ENCODE data around the gene RGL2. TPM values are rescaled to one million over a fixed set of nuclear protein-coding genes. Genes with fewer than 3 reads are reported as not detected.

RGL2 gene
- total and polyA plus RNA-seq, 2 of the 13 experiments (the other 11 are each of a cell fraction or from before 2014, with no cell fraction given) = 22.9 to 47.4 TPM

DNA sequence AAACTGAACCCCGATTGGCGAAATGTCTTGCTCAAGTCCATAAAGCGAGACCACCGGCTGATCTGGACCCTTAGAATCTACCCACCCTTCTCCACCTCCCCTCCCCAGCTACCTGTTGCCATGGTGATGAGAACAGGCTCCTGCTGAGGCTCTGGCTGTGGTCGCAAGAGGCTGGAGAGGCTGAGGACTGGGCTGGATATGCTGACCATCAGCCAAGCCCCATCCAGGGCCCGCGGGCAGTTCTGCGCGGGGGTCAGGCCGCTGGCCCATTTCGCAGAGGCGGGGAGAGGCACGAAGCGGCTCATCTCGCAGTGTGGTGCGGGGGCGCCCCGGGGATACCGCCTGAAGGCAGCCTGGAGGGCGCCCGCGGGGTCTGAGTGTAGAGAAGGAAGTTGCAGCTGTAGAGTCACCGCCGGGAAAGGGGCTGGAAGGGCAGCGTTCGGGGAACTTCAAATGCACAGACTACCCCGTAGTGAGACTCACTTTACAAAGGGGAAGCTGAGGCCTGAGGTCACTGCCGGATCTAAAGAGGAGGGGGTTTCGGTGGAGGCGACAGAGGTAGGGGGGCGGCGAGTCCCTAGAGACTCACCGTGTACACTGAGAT lies 14.5 kb upstream of the RGL2 start:
- peak; percentile 31 for ATAC-seq
- Histone ChIP-seq H3K36me3 (replicated peaks in 1 of 2; ENCODE audit: control insufficient read depth in 1 of 2, insufficient read depth in 2 of 2, low read length in 2 of 2) (0 out of 5 replicates have a peak, but pooled peaks cover 0 to 2% of the 10 kb centered on the region in 2 experiments), H4K20me1 (ENCODE audit: insufficient read depth, low read length) (peaks cover 3% of the 10 kb centered on the region; the same call in 1 of the 2 replicates), H2AFZ (ENCODE audit: low read length) (peak overlapping the region; percentile 38), H3K4me3 (replicated peaks in 1 of 3; ENCODE audit: insufficient read depth in 1 of 3, low read depth in 2 of 3, low read length in 3 of 3) (peak overlapping the region; percentile 92 to 98 (median 98)), H3K9ac (ENCODE audit: insufficient read depth, low read depth, low read length) (peak overlapping the region; percentile 92), H3K4me1 (ENCODE audit: insufficient read depth, low read length) (peaks cover 25% of the 10 kb centered on the region), H3K79me2 (ENCODE audit: insufficient read depth, low read length) (peaks cover 20% of the 10 kb centered on the region), H3K4me2 (ENCODE audit: low read depth, low read length) (peak overlapping the region; percentile 94), H3K9me3 (ENCODE audit: low read length) (no peaks in the 10 kb centered on the region), H3K27ac (ENCODE audit: extremely low read length, insufficient read depth, low read length) (peak overlapping the region; percentile 83), H3K27me3 (ENCODE audit: control insufficient read depth in 1 of 2, insufficient read depth in 2 of 2, low read length in 2 of 2) (no peaks in the 10 kb centered on the region; a peak in 1 of 5 replicates)
- in situ Hi-C loops (cut with HindIII; ENCODE audit: extremely low pct_ligation_motif_present, low pct_unique_long_range_greater_than_20kb) (no loop called here), intact Hi-C loops (cut with micrococcal nuclease; ENCODE audit: unreplicated experiment) (loop anchor here (5.0 kb wide), 1 partner anchor 41 kb away; the partner anchor contains the start of genes RPS18 and VPS52)
- FAIRE-seq = no peak
- CTCF ChIA-PET (ENCODE audit: low intra/inter-chr PET ratio, low total read pairs) = no interaction called here
- POLR2A ChIA-PET = interaction anchor here (0.6 to 2.7 kb wide), 10 partner anchors 11 to 341 kb away, joined by 3 to 40 read pairs (median 9); partner anchors contain the start of genes CUTA, PFDN6, PHF1 and RGL2
- WGBS (ENCODE audit: low lambda C conversion rate) = 1% methylated on average over 33 of the region's 33 CpGs
- DNase-seq (ENCODE audit: low spot score) = no peak
- BruUV-seq (replicated peaks) = no TSS peak
- TF ChIP-seq ZNF143 (CRISPR knock-in tag; IDR thresholded peaks at IDR 0.05) (no peak), ZNF569 (CRISPR knock-in tag; IDR thresholded peaks at IDR 0.05; ENCODE audit: borderline replicate concordance) (0 out of 2 replicates have a peak, but pooled peaks have one; percentile 42), RBM22 (optimal IDR thresholded peaks at IDR 0.05; ENCODE audit: low read length) (no peak), NFE2 (CRISPR knock-in tag; IDR thresholded peaks at IDR 0.05) (no peak), AHR (CRISPR knock-in tag; IDR thresholded peaks at IDR 0.05) (no peak), ZNF619 (CRISPR knock-in tag; IDR thresholded peaks at IDR 0.05) (no peak), KDM2A (CRISPR knock-in tag; IDR thresholded peaks at IDR 0.05; ENCODE audit: borderline replicate concordance, low read depth) (no peak), ZNF629 (CRISPR knock-in tag; conservative IDR thresholded peaks at IDR 0.05) (peak; percentile 82), ZNF501 (CRISPR knock-in tag; IDR thresholded peaks at IDR 0.05) (peak; percentile 35), ZNF367 (CRISPR knock-in tag; IDR thresholded peaks at IDR 0.05; ENCODE audit: borderline replicate concordance) (no peak), TBL1XR1 (IDR thresholded peaks at IDR 0.05; ENCODE audit: borderline replicate concordance, low read length, partially characterized antibody) (no peak)
- TF ChIP-seq, protein P1, sequence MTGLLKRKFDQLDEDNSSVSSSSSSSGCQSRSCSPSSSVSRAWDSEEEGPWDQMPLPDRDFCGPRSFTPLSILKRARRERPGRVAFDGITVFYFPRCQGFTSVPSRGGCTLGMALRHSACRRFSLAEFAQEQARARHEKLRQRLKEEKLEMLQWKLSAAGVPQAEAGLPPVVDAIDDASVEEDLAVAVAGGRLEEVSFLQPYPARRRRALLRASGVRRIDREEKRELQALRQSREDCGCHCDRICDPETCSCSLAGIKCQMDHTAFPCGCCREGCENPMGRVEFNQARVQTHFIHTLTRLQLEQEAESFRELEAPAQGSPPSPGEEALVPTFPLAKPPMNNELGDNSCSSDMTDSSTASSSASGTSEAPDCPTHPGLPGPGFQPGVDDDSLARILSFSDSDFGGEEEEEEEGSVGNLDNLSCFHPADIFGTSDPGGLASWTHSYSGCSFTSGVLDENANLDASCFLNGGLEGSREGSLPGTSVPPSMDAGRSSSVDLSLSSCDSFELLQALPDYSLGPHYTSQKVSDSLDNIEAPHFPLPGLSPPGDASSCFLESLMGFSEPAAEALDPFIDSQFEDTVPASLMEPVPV (CRISPR knock-in tag; IDR thresholded peaks at IDR 0.05) = no peak
- TF ChIP-seq, protein P2, sequence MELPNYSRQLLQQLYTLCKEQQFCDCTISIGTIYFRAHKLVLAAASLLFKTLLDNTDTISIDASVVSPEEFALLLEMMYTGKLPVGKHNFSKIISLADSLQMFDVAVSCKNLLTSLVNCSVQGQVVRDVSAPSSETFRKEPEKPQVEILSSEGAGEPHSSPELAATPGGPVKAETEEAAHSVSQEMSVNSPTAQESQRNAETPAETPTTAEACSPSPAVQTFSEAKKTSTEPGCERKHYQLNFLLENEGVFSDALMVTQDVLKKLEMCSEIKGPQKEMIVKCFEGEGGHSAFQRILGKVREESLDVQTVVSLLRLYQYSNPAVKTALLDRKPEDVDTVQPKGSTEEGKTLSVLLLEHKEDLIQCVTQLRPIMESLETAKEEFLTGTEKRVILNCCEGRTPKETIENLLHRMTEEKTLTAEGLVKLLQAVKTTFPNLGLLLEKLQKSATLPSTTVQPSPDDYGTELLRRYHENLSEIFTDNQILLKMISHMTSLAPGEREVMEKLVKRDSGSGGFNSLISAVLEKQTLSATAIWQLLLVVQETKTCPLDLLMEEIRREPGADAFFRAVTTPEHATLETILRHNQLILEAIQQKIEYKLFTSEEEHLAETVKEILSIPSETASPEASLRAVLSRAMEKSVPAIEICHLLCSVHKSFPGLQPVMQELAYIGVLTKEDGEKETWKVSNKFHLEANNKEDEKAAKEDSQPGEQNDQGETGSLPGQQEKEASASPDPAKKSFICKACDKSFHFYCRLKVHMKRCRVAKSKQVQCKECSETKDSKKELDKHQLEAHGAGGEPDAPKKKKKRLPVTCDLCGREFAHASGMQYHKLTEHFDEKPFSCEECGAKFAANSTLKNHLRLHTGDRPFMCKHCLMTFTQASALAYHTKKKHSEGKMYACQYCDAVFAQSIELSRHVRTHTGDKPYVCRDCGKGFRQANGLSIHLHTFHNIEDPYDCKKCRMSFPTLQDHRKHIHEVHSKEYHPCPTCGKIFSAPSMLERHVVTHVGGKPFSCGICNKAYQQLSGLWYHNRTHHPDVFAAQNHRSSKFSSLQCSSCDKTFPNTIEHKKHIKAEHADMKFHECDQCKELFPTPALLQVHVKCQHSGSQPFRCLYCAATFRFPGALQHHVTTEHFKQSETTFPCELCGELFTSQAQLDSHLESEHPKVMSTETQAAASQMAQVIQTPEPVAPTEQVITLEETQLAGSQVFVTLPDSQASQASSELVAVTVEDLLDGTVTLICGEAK (IDR thresholded peaks at IDR 0.05) = no peak
- TF ChIP-seq, protein P2 (CRISPR knock-in tag; IDR thresholded peaks at IDR 0.05) = no peak

All from HepG2 (cell line).